Hematopoietic multipotent progenitor cell treated with erythropoietin and hydrocortisone succinate and interleukin-3 and kit ligand, for 4 days (in vitro differentiated cells): ENCODE results near the gene CSDE1.

ENCODE experiments used
- DNase-seq: peaks from one replicate; pipeline ENCODE4 v3.0.0-alpha.2; 2015

CSDE1 gene

DNA sequence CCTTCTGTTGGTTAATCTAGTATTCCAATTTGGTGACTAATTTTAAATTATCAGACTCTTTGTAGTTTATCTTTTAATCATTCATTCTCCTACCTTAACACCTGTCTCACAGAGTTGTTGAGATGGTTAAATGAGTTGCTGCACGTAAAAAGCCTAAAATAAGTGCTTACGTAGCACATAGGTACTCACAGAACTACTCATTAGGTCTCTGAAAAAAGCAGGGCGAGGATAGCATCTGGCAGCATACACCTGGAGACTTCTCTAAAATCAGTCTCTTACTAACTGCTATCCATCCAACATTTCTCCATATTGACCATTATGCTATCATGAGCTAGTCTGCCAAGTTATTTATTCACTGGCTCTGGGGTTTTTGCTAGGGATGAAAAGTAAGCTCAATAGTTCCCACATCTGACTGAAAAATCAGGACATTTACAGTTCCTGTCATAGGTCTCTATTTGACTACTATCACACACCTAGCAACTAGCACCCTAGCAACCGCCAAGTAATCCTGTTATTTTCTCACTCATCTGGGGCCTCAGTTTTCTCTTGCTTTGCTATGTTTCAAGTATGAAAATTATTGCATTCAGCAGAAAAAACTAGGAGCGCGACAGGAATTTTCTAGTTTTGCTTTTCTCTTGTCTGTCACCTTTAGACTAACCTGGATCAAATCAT lies 11.2 kb downstream of the CSDE1 start:
- no peak for DNase-seq

DNA sequence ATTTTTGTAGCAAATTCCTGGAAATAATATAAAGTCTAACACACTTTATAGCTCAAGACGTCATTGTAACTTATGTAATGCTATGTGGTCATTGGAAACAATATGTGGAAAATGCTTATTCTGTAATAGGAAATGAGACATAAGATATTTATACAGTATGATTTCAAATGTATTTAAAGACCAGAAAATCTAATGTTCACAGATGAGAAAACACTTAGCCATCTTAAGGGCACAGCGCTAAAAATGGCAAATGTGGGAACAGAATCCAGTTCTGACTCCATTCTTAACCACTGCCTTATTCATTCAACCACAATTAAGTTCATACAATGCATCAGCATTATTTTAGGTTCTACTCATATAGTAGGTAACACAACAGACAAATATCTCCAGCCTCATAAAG lies 12.5 kb downstream of the CSDE1 start:
- no peak for DNase-seq

DNA sequence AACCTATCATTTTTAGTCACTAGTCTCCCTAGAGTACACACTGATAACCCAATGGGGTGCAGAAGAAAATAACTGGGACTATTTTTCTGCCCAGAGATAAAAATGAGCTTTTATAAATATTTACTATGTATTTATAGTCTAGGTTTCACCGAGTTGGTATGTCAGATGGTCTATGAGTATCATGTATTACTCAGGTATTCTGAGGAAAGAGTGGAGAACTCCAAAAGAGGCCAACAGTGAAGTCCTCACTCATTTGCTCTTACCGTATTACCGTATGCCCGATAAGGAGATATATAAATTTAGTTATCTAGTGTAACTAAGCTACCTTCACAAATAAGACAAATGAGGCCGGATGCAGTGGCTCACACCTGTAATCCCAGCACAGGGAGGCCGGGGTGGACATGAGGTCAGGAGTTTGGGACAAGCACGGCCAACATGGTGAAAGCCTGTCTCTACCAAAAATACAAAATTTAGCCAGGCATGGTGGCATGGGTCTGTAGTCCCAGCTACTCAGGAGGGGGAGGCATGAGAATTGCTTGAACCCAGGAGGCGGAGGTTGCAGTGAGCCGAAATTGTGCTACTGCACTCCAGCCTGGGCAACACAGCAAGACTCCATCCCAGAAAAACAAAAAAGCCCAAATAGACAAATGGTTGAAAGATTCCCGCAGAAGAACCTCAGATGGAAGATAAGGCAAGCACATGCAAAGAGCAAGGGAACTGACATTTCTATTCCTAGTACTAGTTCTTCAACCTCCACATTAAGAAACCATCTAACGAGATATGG lies 15.6 kb downstream of the CSDE1 start:
- DNase-seq, result no peak

DNA sequence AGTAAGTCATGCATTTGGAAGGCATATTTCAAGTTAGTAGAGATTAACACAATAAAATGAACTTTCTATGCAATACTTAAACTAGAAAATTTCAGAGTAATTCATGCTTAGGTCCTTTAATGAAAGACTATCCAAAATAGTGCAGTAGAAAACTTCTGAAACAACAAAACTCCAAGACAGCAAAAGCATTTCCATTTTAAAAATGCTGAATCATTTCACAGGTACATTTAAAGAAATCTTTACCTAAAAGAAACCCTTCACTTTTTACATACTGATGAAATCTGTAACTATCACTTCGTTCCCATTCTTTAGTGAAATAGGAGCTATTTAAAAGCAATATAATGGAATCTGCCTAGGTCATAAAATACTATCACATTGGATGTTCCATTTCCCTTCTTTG lies 17.5 kb downstream of the CSDE1 start:
- DNase-seq, result no peak

DNA sequence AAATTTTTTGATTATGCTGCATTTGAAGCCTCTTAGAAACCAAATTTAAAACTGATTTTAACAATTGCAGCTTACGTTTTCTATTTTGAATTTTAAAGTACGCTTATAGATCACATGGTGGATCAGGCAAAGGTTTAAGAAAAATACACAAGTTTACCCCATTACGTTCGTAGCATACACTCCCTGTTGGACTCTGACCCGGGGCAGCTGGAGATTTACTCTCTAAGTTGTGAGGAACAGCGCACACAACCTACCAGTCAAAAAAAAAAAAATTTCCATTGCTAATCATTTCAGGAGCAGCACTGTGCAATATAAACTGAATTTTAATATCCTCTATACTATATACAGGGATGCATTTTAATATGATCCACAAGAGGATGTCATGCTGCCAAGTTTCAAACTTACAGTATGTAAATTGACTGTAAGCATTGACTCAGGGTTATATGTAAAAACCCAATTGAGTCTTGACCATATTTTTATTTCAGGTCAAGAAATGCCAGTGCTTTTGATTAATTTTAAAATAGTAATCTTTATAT lies 20.4 kb downstream of the CSDE1 start:
- DNase-seq, result no peak

DNA sequence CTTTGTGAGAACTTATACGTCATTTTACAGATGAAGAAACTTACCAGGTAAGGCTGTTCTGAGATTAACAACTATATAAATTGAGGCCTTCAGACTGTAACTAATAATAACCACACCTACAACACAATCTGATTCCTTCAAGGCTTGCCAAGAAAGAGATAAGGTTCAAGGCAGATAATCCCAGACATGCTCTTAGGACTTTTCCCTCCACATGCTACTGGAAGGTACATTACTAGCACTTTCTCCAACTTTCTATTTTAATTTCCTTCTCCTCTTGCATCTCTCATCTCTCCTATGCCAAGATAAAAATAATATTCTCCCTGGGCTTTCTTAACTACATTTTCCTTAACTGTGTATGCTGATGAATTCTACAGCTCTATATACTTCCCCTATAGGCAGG lies 22.3 kb downstream of the CSDE1 start:
- DNase-seq, result no peak

DNA sequence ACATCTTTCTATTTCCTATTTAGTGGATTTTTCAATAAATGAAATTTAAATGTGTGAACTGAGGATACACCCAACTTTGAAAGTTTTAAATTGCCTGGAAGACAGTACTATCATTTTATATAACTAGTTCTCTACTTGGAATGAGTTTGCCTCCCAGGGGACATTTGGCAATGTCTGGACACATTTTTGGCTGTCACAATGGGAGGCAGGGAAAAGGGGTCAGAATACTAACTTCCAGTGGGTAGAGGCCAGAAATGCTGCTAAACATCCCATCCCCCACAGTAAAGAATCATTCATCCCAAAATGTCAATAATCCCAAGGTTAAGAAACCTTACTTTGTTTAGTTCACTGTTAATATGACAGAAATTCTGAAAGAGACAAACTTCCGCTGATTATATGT lies 28.0 kb downstream of the CSDE1 start:
- no peak for DNase-seq

DNA sequence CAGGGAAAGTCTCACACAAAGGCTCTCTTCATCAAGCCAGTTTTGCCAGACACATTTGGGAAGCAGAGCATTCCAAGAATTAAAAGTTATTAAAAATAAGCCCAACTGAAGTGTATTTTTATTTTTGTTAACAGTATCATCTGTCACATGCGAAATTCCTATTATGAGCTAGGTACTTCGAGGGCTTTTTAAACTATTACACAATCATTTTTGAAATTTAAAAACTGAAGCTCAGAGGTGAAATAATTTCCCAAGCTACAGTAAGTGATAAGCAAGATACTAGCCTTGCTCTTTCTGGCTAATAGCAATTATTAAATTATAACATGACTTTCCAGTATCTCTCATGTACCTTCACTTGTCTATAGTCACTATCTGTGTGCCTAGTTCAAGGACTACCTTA lies 29.2 kb downstream of the CSDE1 start:
- DNase-seq, result no peak

DNA sequence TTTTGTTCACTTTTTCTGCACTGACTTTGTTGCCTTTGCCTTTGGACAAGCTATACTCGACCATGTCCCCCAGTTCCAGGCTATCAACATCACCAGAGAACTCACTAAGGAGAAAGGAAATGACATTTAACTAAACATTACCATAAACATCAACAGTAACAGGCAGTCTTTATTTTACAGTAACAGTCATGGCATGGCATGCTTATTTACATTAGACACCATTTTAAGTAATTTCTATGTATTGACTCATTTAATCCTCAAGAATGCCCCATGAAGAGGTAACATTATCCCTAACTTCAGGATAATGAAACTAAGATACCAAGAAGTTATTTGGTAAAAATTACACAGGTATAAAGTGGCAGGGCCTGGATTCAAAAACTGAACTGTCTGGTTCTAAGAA lies 32.6 kb downstream of the CSDE1 start:
- no peak for DNase-seq

DNA sequence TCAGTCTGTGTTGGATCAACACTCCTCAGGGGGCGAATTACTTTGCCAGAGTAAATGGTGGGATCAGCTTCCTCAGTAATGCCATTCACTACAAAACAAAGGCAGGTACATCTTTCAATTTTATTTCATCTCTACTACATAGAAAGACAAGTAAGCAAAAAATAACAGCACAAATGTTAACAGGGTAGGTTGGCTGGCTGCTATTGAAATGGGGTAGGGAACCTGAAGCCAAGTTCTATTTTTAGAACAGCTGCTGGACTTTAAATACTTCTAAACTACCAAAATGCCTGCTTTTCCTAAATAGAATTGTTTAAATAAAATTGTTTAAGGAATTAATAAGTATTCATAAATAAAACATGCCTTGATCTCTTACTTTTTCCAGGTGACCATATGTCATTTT lies 33.9 kb downstream of the CSDE1 start:
- no peak for DNase-seq

DNA sequence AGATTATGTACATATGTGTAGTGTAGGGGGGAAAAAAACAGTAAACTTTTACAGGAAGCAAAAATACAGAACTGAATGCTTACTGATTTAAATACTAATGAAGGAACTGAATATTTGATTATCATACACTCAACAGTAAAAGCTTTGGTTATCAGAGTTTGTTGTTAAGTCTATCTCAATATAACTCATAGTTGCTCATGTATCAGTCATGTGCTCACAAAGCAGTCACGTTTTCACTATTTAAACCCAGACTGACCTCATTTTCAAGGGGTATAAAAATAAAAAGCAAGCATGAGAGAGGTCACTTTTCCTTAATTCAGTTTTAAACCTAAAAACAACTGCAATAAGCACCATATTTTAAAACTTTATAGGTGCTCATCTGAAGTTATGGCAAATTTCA lies 34.3 kb downstream of the CSDE1 start:
- DNase-seq, result no peak

DNA sequence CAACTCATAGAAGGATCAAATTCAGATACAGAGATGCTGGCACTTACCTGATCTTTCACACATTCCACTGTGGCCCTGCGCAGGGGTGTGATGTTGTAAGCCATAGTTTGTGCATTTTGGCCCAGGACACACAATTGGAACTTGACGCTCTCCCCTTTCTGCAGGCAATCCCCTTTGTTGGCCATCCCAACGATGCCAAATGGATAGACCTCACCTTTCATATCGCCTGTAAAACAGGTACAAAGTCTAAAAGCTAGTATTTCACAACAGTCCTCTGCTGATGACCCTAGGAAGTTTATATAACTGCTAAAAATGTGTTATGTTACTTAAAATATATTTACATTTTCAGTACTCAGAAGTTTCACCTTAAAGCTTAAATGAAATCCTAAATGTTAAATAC lies 37.3 kb downstream of the CSDE1 start:
- no peak for DNase-seq

DNA sequence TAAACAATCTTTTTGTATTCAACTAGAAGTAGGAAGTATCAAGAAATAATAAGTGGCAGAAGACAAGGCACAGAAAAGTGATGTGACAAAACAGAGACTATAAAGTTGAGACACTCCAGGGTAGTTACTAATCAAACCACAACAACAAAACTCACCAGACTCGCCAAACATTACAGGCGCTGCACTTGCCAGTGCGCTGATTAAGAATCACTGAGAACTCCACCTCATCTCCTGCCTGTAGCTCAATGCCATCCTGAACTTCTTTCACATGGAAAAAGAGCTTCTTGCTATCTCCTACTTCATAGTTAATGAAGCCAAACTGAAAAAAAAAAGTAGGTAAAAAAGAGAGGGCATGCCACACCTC lies 38.4 kb downstream of the CSDE1 start:
- no peak for DNase-seq

DNA sequence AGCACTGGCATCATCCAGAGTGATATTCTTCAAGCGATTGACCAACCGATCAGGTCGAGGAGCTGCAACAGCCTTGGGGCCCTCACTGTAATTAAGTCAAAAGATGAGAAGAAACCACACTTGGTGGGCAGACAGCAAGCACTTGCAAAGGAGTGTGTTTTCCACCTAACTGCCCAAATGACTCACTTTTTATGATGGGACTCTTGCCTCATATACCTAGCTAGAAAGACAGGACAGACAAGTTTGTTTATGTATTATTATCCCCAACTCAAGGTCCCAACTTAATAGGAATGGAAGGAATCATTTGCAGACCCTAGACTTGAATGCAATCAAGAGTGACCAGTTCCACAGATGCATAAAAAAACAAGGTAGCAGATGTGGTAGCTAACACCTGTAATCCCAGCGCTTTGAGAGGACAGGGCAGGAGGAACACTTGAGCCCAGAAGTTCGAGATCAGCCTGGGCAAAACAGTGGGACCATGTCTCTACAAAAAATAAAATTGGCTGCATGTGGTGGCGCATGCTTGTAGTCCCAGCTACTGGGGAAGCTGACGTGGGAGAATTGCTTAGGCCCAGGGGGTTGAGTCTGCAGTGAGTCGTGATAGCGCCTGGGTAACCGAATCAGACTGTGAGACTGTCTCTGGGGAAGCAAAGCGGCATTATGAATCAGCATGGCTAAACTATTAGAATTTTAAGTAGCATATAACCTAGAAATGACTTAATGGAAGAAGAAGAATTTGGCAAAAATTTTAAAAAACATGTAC lies 38.9 kb downstream of the CSDE1 start:
- no peak for DNase-seq

DNA sequence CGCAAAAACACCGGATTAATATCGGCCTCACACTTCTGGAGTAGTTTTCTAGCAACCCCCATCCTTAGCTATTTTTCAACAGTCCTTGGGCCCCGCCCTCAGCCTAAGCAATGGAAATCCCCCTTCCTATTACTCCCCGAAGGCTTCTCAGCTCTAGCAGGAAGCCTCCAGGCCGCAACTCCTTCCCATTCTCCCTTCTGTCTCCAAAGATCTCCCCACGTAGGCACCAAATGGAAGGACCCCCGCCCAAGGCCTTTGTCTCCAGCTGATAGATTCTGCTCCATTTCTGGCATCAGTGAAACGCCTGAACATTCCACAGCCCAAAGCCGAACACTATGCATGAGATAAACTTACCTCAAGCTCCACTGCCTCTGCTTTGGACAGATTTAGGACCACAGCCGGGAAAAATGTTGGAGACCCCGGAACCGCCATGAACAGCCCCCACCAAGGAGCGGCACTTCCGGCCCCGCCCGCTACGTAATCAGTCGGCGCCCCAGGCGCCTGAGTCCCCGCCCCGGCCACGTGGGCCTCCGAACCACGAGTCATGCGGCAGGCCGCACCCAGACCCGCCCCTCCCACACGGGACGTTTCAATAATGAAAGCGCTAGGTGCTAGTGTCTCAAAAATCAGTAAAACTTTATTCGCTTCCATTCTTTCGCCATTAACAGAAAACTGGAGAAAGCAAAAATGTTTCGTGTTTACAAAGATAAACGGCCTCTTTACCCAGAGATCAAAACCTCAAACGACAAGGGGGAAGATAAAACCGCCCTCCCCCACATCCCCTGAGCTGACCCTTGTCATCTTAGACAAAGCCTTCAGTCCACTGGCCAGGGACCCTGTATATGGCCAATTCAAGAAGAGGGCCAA lies 41.2 kb downstream of the CSDE1 start, which contains the start of gene NRAS:
NRAS (minus strand) TSS at position 468 of the 867 bp plus-strand sequence. CDS start 611 bp downstream, outside the sequence.
- DNase-seq, result peak; percentile 97

DNA sequence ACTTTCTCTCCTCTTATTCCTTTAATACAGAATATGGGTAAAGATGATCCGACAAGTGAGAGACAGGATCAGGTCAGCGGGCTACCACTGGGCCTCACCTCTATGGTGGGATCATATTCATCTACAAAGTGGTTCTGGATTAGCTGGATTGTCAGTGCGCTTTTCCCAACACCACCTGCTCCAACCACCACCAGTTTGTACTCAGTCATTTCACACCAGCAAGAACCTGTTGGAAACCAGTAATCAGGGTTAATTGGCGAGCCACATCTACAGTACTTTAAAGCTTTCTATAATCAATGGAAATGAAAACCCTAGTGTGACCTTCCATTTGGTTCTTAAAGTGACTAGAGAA lies 41.9 kb downstream of the CSDE1 start:
- no peak for DNase-seq

DNA sequence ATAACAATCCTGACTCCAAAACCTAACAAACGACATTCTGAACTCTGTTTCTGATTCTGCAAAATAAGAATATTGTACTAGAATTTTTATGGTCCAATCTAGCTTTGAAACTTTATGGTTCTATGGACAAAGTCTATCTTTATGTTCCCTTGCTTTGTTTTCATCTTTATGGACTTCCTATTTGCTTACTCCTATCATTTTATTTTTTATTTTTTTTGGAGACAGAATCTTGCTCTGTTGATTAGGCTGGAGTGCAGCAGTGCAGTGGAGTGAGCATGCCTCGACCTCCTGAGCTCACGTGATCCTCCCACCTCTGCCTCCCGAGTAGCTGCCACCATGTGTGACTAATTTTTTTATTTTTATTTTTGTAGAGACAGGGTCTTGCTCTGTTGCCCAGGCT lies 44.8 kb downstream of the CSDE1 start:
- no peak for DNase-seq

DNA sequence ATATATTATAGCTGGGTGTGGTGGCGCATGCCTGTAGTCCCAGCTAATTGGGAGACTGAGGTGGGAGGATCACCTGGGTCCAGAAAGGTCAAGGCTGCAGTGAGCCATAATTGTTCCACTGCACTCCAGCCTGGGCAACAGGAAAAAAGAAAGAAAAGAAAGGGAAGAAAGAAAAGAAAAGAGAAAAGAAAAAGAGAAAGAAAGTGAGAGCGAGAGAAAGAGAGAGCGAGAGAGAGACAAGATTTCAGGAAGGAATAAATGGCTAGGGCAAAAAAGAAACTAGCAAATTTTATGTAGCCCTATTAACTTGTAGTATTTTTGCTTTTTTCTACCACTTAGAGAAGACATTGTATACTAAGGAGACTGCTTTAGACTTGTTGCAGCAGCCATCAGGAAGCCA lies 47.4 kb downstream of the CSDE1 start:
- DNase-seq, result no peak

DNA sequence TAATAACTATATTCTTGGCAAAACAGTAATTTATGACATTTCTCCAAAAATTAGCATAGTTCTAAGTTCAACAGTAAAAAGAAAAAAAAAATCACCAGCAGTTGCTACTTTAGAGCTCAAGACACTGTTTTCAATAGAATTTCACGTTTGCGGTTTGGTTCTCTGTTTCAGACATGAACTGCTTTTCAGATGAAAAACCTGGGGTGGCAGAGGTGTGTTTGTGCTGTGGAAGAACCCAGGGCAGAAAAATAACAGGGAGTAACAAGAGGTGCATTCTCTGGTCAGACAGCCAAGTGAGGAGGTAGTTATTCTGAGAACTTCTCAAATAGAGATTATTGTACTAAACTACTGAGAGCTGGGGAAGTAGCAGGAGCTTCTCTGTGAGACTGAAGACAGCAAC lies 50.2 kb downstream of the CSDE1 start:
- DNase-seq, result no peak

DNA sequence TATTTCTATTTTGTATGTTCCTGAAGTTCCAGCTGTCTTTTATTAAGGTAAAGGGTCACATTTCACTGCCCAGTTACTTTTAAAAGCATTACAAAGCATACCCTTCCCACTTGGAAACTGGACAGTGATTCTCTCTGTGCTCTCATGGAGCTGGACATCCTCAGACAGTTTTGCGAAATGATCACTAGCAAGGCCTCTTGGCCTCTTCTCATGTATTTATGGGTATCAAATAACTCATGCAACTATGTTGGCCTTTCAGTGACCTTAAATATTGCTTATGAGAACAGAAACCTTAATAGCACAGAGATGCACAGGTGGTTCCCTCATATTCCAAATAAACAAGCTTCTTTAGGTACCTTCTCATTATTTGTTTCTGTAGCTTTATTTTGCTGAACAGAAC lies 54.5 kb downstream of the CSDE1 start:
- no peak for DNase-seq

DNA sequence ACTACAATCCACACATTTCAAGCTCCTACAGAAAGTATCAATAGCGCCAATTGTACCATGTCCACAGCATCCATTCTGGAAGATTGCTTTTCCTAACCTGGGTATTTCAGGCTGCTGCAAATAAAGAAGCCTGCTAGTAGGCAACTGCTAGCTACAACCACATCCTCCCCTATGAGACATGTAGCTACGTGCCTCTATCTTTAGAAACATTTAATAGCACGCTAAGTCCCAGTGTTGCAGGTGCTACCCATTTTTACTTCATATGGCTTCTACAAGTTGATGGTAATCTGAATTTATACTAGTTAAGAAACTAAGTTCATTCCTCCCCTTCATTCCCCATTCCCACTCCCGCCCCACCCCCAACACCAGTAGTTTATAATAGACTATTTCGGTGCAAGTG lies 55.0 kb downstream of the CSDE1 start:
- no peak for DNase-seq

DNA sequence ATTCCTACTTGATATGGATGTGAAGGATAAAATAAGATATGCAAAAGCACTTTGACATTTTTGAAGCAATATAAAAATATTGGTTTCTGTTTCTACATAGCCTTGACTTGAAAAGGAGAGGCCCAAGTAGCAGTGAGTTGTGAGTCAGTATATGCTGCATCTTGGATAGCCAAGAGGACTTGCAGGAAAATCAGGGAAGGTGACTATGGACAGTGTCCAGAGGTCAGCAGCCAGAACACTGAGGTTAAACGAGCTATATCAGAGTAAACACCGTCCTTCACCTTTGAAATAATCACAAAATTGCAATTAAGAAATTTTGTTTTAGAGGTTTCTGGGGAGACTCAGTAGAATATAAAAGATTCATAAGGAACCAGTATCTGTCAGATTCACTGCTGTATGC lies 55.9 kb downstream of the CSDE1 start:
- DNase-seq, result no peak

DNA sequence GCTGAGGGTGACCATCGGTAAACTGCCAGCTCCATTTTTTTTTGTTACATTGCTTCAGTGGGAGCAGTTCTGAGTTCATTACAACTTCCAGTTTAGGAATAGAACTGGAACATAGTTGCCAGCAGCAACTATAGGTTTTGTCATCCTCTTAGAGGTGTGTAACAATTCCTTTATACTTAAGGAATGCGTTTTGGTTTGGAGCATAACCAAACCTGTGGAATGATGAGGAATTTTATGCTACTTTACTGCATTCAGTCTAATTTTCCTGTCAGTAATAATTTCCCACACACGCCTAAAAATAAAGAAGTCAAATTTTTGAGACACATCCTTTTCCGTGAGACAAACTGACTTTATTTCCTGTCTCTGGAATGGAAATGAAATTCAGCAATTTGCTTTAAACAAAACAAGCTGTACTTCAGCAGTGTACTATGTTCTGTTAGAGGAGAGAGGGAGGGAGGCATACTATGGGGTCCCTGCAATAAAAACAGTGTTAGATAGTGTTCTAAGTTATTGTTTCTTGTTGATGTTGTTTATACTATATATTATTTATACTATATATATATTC lies 57.7 kb downstream of the CSDE1 start:
- DNase-seq, result no peak
